DND-41 (cell line): ENCODE results near the gene FAM228B.

Experiments used
- CTCF ChIP-seq: IDR thresholded peaks from 2 replicates; pipeline ENCODE4 v1.5.1; 2012; ENCODE audit warnings: borderline replicate concordance, low read length, moderate library complexity, mild to moderate bottlenecking; ENCODE audit not compliant: poor library complexity, severe bottlenecking; ENCODE audit errors: extremely low read depth
- EZH2 ChIP-seq: IDR thresholded peaks from 3 replicates; pipeline ENCODE4 v1.6.1; 2012; ENCODE audit warnings: borderline replicate concordance, low read depth, mild to moderate bottlenecking, moderate library complexity, low read length, inconsistent platforms; ENCODE audit not compliant: severe bottlenecking

- TF ChIP-seq CTCF (no peak), EZH2 (no peak)
Observed at GRCh38 chr2:24158131-24158530, 34.9 kb downstream of the FAM228B start.
